ENCODE data around the gene UBA1.
A peak's percentile ranks its signal among the peaks of the same experiment; 100 is the strongest.

The UBA1 gene

DNA sequence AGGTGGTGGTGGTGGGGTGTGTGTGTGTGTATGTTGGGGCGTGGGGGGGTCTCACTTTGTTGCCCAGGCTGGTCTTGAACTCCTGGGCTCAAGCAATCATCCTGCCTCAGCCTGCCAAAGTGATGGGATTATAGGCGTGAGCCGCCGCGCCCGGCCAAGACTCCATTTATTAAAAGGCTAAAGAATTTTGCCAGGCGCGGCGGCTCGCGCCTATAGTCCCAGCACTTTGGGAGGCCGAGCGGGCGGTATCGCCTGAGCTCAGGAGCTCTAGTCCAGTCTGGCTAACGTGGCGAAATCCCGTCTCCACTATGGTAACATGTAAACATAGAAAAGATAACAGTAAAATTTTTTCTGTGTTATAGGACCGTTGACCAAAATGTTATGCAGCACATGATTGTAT is 3.7 kb upstream of the UBA1 start:
- Histone ChIP-seq H3K79me2 (ENCODE audit: low read length) (peaks cover 21% of the 10 kb centered on the region), H3K36me3 (replicated peaks; ENCODE audit: insufficient read depth, low read length) (no peaks in the 10 kb centered on the region), H3K9me2 (replicated peaks; ENCODE audit: insufficient read depth, low read length) (no peaks in the 10 kb centered on the region), H2AFZ (ENCODE audit: low read length) (0 out of 2 replicates have a peak overlapping the region, but pooled peaks have one; percentile 49), H3K4me3 (ENCODE audit: low read length) (no peak overlapping the region), H3K9me3 (replicated peaks; ENCODE audit: insufficient read depth, low read length) (no peaks in the 10 kb centered on the region), H4K20me1 (ENCODE audit: insufficient read depth, low read length) (no peaks in the 10 kb centered on the region), H3K4me2 (ENCODE audit: low read depth, low read length) (no peak overlapping the region), H3K9ac (ENCODE audit: low read length) (no peak overlapping the region), H3K27me3 (replicated peaks; ENCODE audit: insufficient read depth, low read length) (no peaks in the 10 kb centered on the region), H3K27ac (ENCODE audit: low read length) (no peak overlapping the region), H3F3A (ENCODE audit: insufficient read depth, low read length) (peaks cover 25% of the 10 kb centered on the region), H3K4me1 (ENCODE audit: low read length) (0 out of 2 replicates have a peak, but pooled peaks cover 5% of the 10 kb centered on the region)
- DNase-seq, result no peak
- TF ChIP-seq EZH2 (optimal IDR thresholded peaks at IDR 0.05; ENCODE audit: low read depth, low read length) (no peak), EZH2phosphoT487 (IDR thresholded peaks at IDR 0.05; ENCODE audit: low read length) (no peak)
- TF ChIP-seq, protein P1, sequence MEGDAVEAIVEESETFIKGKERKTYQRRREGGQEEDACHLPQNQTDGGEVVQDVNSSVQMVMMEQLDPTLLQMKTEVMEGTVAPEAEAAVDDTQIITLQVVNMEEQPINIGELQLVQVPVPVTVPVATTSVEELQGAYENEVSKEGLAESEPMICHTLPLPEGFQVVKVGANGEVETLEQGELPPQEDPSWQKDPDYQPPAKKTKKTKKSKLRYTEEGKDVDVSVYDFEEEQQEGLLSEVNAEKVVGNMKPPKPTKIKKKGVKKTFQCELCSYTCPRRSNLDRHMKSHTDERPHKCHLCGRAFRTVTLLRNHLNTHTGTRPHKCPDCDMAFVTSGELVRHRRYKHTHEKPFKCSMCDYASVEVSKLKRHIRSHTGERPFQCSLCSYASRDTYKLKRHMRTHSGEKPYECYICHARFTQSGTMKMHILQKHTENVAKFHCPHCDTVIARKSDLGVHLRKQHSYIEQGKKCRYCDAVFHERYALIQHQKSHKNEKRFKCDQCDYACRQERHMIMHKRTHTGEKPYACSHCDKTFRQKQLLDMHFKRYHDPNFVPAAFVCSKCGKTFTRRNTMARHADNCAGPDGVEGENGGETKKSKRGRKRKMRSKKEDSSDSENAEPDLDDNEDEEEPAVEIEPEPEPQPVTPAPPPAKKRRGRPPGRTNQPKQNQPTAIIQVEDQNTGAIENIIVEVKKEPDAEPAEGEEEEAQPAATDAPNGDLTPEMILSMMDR (IDR thresholded peaks at IDR 0.05; ENCODE audit: low read length), result no peak

DNA sequence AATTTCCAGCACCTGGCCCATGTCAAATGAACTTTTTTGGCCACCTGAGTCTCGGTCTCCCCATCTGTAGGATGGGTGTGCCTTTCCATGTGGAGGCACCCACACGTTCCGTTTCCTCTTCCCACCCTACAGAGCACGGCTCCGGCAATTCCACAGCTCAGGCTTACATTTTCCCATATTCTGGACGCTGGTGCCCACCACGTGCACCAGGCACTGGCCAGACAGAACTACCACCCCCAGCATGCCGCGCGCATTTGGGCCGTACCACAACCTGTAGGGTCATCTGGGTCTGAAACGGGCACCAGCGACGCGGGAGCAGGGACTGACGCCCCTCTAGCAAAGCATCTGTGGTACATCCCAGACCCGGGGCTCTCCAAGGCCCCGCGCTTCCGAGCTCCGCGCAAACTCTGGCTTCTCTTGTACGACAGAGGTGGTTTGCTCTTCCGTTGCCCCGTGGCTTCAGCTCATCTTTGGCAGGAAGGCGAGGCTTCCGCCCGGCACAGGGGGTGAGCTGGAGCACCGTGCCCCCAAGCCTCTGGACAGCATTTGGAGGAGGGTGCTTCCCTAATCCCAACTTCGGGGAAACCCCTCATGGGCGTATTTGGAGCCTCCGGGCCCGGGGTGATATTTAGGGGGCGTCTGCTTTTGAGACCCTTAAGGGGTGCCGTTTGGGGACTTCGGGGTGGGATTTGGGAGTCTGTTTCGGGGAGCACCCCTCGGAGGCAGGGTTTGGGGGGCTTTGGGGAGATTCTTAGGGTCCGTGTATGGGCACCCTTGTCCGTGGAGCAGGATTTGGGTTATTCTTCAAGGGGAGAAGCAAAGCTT is 3.0 kb upstream of the UBA1 start:
- H3K36me3 ChIP-seq (replicated peaks; ENCODE audit: insufficient read depth, low read length), result no peaks in the 10 kb centered on the region
- peak overlapping the region; percentile 49 for H2AFZ ChIP-seq (ENCODE audit: low read length)
- peak overlapping the region; percentile 61; the same call in 1 of the 2 replicates for H3K27ac ChIP-seq (ENCODE audit: low read length)
- 0 out of 2 replicates have a peak, but pooled peaks cover 9% of the 10 kb centered on the region for H3K4me1 ChIP-seq (ENCODE audit: low read length)
- H3K4me2 ChIP-seq (ENCODE audit: low read depth, low read length), result peak overlapping the region; percentile 86
- no peak for TF ChIP-seq EZH2 (optimal IDR thresholded peaks at IDR 0.05; ENCODE audit: low read depth, low read length)
- H3F3A ChIP-seq (ENCODE audit: insufficient read depth, low read length), result peaks cover 25% of the 10 kb centered on the region
- H3K9me2 ChIP-seq (replicated peaks; ENCODE audit: insufficient read depth, low read length), result no peaks in the 10 kb centered on the region
- H3K4me3 ChIP-seq (ENCODE audit: low read length), result peak overlapping the region; percentile 75
- DNase-seq, result peak; percentile 89
- H3K9me3 ChIP-seq (replicated peaks; ENCODE audit: insufficient read depth, low read length), result no peaks in the 10 kb centered on the region
- H3K27me3 ChIP-seq (replicated peaks; ENCODE audit: insufficient read depth, low read length), result no peaks in the 10 kb centered on the region
- peaks cover 28% of the 10 kb centered on the region for H3K79me2 ChIP-seq (ENCODE audit: low read length)
- H3K9ac ChIP-seq (ENCODE audit: low read length), result peak overlapping the region; percentile 76
- no peaks in the 10 kb centered on the region for H4K20me1 ChIP-seq (ENCODE audit: insufficient read depth, low read length)

DNA sequence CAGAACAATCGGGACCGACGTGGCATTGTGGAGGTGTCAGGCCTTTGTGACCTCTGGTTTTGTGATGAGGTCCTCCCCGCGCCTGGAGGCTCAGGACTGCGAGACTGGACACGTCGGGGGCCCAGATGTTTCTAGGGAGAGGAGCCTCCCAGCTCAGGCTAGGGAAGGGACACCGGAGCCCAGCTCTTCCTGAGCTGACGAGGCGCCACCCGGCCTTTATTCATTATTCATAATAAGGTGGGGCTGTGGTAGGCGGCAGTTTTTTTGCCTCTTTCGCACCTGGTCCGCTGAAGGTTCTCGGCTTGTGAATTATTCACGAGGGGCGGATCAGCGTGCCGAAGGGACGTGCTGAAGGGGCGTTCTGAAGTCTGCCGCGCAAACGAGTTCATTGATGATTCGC is 2.3 kb upstream of the UBA1 start:
- peak overlapping the region; percentile 61; the same call in 1 of the 2 replicates for H3K27ac ChIP-seq (ENCODE audit: low read length)
- no peaks in the 10 kb centered on the region for H3K27me3 ChIP-seq (replicated peaks; ENCODE audit: insufficient read depth, low read length)
- no peak for TF ChIP-seq EZH2 (optimal IDR thresholded peaks at IDR 0.05; ENCODE audit: low read depth, low read length)
- TF ChIP-seq, protein P1 (IDR thresholded peaks at IDR 0.05; ENCODE audit: low read length), result no peak
- no peak for TF ChIP-seq EZH2phosphoT487 (IDR thresholded peaks at IDR 0.05; ENCODE audit: low read length)
- H3K4me3 ChIP-seq (ENCODE audit: low read length), result peak overlapping the region; percentile 75
- H3K9me3 ChIP-seq (replicated peaks; ENCODE audit: insufficient read depth, low read length), result no peaks in the 10 kb centered on the region
- DNase-seq, result peak; percentile 55
- peak overlapping the region; percentile 86 for H3K4me2 ChIP-seq (ENCODE audit: low read depth, low read length)
- peaks cover 14% of the 10 kb centered on the region; the same call in 1 of the 2 replicates for H3K4me1 ChIP-seq (ENCODE audit: low read length)
- peaks cover 35% of the 10 kb centered on the region for H3K79me2 ChIP-seq (ENCODE audit: low read length)
- no peaks in the 10 kb centered on the region for H3K9me2 ChIP-seq (replicated peaks; ENCODE audit: insufficient read depth, low read length)
- H2AFZ ChIP-seq (ENCODE audit: low read length), result peak overlapping the region; percentile 49
- H3F3A ChIP-seq (ENCODE audit: insufficient read depth, low read length), result peaks cover 25% of the 10 kb centered on the region
- no peaks in the 10 kb centered on the region for H4K20me1 ChIP-seq (ENCODE audit: insufficient read depth, low read length)
- H3K9ac ChIP-seq (ENCODE audit: low read length), result peak overlapping the region; percentile 76
- no peaks in the 10 kb centered on the region for H3K36me3 ChIP-seq (replicated peaks; ENCODE audit: insufficient read depth, low read length)

Measured in MM.1S (cell line).